ENCODE measurements around the gene NME9. TPM values are rescaled to one million over a fixed set of nuclear protein-coding genes. Genes with fewer than 3 reads are reported as not detected.

NME9 gene
- polyA plus RNA-seq, 12 donors: 0.27 to 2.2 (median 1.0) TPM; not detected in 2

GRCh38 chr3:138284079-138284478, 45.6 kb downstream of the NME9 start:
- no peak for DNase-seq

DNA sequence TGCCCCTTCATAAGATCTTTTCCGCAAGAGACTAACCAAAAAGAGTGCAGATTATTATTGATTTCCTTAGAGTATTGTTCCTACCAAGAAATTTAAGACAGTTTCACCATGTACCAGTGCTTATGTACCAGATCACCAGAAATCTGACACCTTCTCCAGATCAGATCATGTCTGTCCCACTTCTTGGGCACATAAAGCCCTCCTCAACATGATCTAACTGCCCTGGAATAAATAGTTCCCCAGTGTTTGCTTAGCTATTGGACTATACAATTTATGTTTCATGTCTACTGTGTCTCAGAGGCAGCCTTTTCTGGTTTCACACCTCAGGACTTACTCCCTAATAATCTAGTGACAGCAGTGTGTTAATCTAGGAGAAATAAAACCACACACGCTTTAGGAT, 46.8 kb downstream of the NME9 start:
- DNase-seq: no peak

DNA sequence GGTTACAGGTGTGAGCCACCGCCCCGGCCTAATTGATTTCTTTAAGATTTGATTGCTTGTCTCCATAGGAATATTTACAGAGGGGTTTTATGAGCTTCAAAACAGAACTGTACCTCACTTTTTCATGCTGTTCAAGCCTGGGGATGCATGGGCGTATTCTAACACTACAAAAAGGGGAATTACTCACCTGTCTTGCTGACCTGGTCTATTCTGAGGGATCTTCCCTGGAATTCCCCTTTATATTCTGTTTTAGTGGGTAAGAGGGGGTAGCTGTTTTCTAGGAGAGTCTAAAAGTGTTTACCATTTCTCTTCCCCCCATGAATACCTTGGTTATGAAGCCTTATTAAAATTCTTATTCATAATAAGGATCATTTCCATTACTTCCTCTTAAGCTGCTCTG, 48.1 kb downstream of the NME9 start:
- no peak for DNase-seq

DNA sequence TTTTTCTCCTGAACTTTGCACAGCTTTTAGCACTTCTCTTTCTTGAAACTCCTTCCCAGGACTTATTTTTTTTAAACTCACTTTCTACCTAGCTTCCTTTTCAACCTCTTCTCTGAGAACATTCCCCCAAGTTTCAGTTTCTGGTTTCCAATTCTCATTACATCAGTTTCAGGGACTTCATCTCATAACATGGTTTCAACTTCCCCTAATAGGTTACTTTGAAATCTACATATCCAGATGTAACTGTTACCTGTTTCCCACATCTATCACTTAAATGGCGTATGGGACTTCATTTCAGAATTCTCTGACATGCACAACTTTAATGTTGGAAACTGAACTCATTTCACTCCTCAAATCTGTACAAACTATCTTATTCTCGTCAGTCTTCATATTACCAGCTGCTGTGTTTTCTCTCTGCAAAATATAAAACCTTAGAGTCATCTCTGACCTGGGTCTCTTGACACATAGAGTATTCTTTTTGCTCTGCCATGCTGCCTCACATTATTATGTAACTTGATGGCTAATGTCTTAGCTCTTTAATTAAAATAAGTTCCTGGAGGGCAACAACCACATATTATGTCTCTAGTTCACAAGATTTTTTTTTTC, 58.4 kb downstream of the NME9 start:
- no peak for DNase-seq

GRCh38 chr3:138270245-138270644, 59.4 kb downstream of the NME9 start:
- DNase-seq: no peak

GRCh38 chr3:138267083-138267482, 62.6 kb downstream of the NME9 start:
- no peak for DNase-seq

GRCh38 chr3:138265745-138266144, 63.9 kb downstream of the NME9 start:
- DNase-seq: no peak

DNA sequence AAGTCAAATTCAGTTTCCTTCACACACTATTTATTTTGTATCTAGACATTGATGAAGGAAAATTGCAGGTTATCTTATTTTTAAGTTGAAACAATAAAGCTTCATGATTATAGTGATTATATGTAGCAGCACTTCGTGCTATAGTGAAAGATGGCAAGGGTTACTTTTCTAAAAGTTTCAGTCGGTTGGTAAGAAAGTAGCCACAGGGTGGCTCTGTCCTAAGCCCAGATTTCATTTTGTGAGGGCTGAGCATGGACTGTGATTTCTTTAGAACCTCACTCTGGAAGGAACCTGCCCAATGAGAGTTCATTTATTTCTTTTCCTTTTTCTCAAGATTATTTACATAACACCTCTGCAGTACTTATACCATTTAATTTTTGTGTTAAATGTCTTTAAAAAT, 66.5 kb downstream of the NME9 start:
- no peak for DNase-seq

DNA sequence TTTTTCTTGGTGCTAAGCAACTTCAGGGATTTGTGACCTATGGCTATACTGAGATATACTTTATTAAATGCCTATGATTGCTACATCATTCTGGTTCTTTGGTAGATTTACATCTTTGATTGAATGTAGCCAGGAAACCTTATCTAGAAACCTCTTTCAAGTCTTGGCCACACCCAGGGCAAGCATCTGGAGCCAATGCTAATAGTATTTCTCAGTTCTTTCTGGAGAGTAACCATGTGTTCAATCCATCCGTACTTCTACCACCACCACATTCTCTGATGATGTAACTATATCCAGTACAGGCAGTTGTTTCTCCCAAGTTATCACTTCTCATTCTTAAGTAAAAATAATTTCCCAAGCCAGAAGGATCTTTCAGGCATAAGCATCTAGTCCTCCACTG, 69.0 kb downstream of the NME9 start:
- no peak for DNase-seq

GRCh38 chr3:138259126-138259525, 70.5 kb downstream of the NME9 start:
- DNase-seq: no peak

DNA sequence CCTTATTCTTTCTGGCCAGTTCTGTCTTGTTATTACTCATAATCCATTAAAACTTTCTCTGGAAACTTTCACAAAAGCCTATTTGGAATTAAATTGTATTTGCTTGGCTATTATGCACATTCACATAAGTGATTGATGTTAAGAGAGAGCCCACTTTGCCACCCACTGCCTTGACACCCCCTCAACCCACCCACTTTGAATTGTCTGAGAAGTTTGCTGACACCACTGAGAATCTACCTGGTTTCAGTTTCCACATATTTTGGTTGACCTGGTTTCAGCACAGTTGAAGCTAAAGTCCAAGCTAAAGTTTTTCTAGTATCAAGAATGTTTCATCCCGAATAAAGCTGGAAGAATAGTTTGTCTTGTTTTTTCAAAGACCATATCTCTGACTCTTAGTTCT, 71.7 kb downstream of the NME9 start:
- DNase-seq: no peak

GRCh38 chr3:138256022-138256421, 73.6 kb downstream of the NME9 start:
- no peak for DNase-seq

DNA sequence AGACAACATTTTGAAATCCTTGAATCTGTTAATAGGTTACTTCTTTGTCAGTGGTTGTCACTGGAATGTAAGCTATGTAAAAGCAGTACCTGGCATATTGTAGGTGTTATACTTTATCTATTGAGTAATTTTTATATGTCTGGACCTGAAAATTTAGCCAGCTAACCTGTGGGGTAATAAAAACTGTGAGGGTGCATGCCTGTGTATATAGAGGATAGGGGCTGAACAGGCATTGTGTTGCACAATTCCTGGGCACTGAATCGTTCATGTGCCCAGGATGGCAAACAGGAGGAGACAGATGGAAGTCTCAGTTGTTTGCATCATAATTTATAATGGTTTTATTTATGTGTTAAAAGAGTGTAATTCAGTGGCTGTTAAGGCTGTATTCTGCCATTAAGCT, 75.4 kb downstream of the NME9 start:
- no peak for DNase-seq

DNA sequence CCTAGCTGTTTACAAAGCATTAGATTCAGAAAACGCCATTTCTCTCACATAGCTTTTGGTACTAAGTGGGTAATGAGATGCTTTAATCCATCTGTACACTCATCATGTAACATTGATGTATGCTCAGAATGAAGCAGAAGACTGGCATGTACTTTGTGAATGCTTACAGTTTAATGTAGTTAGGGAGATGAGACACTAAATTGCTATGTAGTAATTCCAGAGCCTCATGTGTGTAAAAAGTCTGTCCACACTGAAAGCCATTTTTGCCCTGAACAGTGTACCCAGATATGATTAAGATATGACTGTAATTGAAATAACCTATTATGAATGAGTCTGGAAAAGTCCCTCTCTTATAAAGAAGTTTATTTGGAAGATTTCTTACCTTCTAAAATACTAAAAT, 76.0 kb downstream of the NME9 start:
- DNase-seq: no peak

Other genes starting within 250 kb of the NME9 start
- gene DZIP1L, start 214.2 kb downstream of the NME9 start, polyA plus RNA-seq (ENCODE audit: insufficient read length in 12 of 12): 10 to 100 TPM in 1 of 12 donors, 1 to 10 TPM in 9, not detected in 2; 4.7 to 11.6 (median 6.6) TPM
- gene A4GNT, start 197.5 kb downstream of the NME9 start, polyA plus RNA-seq (ENCODE audit: insufficient read length in 12 of 12): under 1 TPM in 7 of 12 donors, not detected in 5; 0.07 to 0.86 (median 0.16) TPM
- 10 to 100 TPM in 8 of 12 donors, 1 to 10 TPM in 3, not detected in 1; 8.9 to 22.0 (median 10.7) TPM for gene DBR1, start 154.9 kb downstream of the NME9 start, polyA plus RNA-seq (ENCODE audit: insufficient read length in 12 of 12)
- 10 to 100 TPM in 11 of 12 donors, not detected in 1; 34.2 to 52.7 (median 44.5) TPM for gene ARMC8, start 142.6 kb downstream of the NME9 start, polyA plus RNA-seq (ENCODE audit: insufficient read length in 12 of 12)
- gene MRAS, start 18.7 kb upstream of the NME9 start, polyA plus RNA-seq (ENCODE audit: insufficient read length in 12 of 12): 10 to 100 TPM in 11 of 12 donors, not detected in 1; 33.5 to 90.9 (median 64.8) TPM
- 10 to 100 TPM in 11 of 12 donors, not detected in 1; 10.4 to 31.0 (median 19.5) TPM for gene ESYT3, start 104.8 kb upstream of the NME9 start, polyA plus RNA-seq (ENCODE audit: insufficient read length in 12 of 12)

Measured in muscle of arm (tissue), 12 donors.